ENCODE measurements around the gene AADACL4. TPM values are rescaled to one million over a fixed set of nuclear protein-coding genes. Genes with fewer than 3 reads are reported as not detected.

AADACL4 gene
- total and polyA plus RNA-seq, 2 donors (not counting 1 experiment from before 2014, with no cell fraction given): not detected

DNA sequence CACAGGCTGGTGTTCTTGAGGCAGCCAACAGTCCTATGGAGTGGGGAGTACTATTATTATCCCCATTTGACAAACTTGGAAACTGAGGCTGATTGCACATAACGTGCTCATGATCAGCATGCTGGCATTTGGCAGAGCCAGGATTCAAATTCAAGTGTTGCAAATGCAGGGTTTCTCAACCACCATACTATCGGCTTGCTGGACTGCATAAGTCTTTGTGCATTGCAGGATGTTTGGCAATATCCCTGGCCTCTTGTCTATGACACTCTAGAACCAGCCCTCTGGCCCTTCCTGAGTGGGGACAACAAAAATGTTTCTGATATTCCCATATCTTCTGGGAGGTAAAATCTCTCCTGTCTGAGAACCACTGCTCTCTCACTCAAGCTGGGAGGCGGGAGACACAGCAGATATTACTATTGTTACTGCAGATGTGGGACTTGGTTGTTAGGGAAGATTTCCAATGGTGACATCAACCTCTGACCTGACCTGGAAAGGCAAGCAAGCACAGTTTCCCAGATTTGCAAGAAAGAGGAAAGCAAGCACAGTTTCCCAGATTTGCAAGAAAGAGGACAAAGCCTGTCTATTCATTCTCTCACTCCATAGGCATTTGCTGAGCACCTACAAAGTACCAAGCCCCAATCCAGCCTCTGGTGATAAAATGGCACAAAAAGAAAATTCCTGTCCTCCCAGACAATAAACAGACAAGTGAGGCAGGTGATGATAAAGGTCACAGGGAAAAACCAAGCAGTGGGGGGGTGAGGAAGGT, 71.0 kb downstream of the AADACL4 start:
- H3K9ac ChIP-seq (ENCODE audit: low read length): no peak overlapping the region
- TF ChIP-seq EZH2 (IDR thresholded peaks at IDR 0.05; ENCODE audit: borderline replicate concordance, insufficient read depth, low read depth, low read length, poor library complexity, severe bottlenecking) (no peak), CTCF (IDR thresholded peaks at IDR 0.05) (no peak)
- no peak for DNase-seq
- Mint-ChIP-seq H3K4me3 (no peak overlapping the region), H3K9me3 (ENCODE audit: insufficient read depth) (no peaks in the 10 kb centered on the region), H3K4me1 (no peaks in the 10 kb centered on the region), H3K27me3 (peaks cover 42% of the 10 kb centered on the region), H3K27ac (no peak overlapping the region)
- H2AFZ ChIP-seq (ENCODE audit: insufficient read depth, low read depth, low read length, poor library complexity, severe bottlenecking): no peak overlapping the region
- H3K79me2 ChIP-seq (ENCODE audit: control insufficient read depth, insufficient read depth, low read length): no peaks in the 10 kb centered on the region
- no peaks in the 10 kb centered on the region for H3K36me3 ChIP-seq (replicated peaks in 1 of 2; ENCODE audit: control extremely low read depth in 1 of 2, control insufficient read depth in 1 of 2, extremely low read depth in 1 of 2, insufficient read depth in 2 of 2, low read length in 1 of 2)
- ChIA-PET POLR2A (no interaction called here), CTCF (no interaction called here)
- no peaks in the 10 kb centered on the region for H3K27me3 ChIP-seq (replicated peaks in 1 of 4; ENCODE audit: control extremely low read depth in 1 of 4, control insufficient read depth in 3 of 4, insufficient read depth in 4 of 4, low read length in 3 of 4)
- H3K4me1 ChIP-seq (ENCODE audit: control insufficient read depth in 2 of 2, insufficient read depth in 2 of 2, low read length in 2 of 2): no peaks in the 10 kb centered on the region
- no peaks in the 10 kb centered on the region for H3K9me3 ChIP-seq (ENCODE audit: control extremely low read depth in 1 of 3, control insufficient read depth in 2 of 3, insufficient read depth in 1 of 3, low read length in 2 of 3)
- intact Hi-C loops (cut with micrococcal nuclease): no loop called here
- no peak overlapping the region for H3K27ac ChIP-seq (ENCODE audit: low read length in 2 of 2)
- no peak overlapping the region for H3K4me2 ChIP-seq (replicated peaks; ENCODE audit: low read depth, low read length, poor library complexity, severe bottlenecking)
- no peaks in the 10 kb centered on the region for H4K20me1 ChIP-seq (ENCODE audit: control insufficient read depth, insufficient read depth, low read length, poor library complexity, severe bottlenecking)
- ATAC-seq (ENCODE audit: low read depth): no peak
- 86% methylated on average over 3 of the region's 3 CpGs for WGBS (ENCODE audit: insufficient coverage)
- no peak overlapping the region for H3K4me3 ChIP-seq (ENCODE audit: control extremely low read depth in 1 of 5, extremely low read depth in 1 of 5, insufficient read depth in 1 of 5, low read depth in 2 of 5, low read length in 4 of 5)

DNA sequence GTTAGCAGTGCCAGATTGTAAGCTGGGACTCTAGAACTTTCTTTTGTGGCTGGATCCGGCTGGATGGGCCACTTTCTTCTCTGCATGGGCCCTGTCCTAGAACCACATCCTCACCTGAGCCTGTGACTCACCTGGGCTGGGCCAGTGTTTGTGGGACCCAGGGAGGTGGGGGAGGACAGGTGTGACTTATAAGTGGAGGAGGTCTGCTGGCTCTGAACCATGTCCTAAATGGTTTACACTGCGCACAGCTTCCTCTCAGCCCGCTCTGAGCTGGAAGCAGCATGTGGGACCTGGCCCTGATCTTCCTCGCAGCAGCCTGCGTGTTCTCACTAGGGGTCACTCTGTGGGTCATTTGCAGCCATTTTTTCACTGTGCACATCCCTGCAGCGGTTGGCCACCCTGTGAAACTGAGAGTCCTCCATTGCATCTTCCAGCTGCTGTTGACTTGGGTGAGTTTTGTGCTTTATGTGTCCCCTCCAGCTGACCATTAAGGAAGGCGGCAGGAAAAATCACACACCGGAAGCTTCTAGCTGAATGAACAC, 72.1 kb downstream of the AADACL4 start, which contains the start of gene AADACL3:
Gene AADACL3, plus strand, starts transcription at position 215 of the 542 bp plus-strand sequence. Its CDS starts 67 bp downstream, at position 282.
- H3K36me3 ChIP-seq (replicated peaks in 1 of 2; ENCODE audit: control extremely low read depth in 1 of 2, control insufficient read depth in 1 of 2, extremely low read depth in 1 of 2, insufficient read depth in 2 of 2, low read length in 1 of 2): no peaks in the 10 kb centered on the region
- H3K4me2 ChIP-seq (replicated peaks; ENCODE audit: low read depth, low read length, poor library complexity, severe bottlenecking): no peak within 1 kb of the TSS
- no peak within 1 kb of the TSS for H3K9ac ChIP-seq (ENCODE audit: low read length)
- no peak within 1 kb of the TSS for H3K27ac ChIP-seq (ENCODE audit: low read length in 2 of 2)
- no peaks in the 10 kb centered on the region for H4K20me1 ChIP-seq (ENCODE audit: control insufficient read depth, insufficient read depth, low read length, poor library complexity, severe bottlenecking)
- ATAC-seq (ENCODE audit: low read depth) (no peak), DNase-seq (no peak)
- H3K4me3 ChIP-seq (ENCODE audit: control extremely low read depth in 1 of 5, extremely low read depth in 1 of 5, insufficient read depth in 1 of 5, low read depth in 2 of 5, low read length in 4 of 5): no peak within 1 kb of the TSS
- no peaks in the 10 kb centered on the region for H3K4me1 ChIP-seq (ENCODE audit: control insufficient read depth in 2 of 2, insufficient read depth in 2 of 2, low read length in 2 of 2)
- TF ChIP-seq EZH2 (IDR thresholded peaks at IDR 0.05; ENCODE audit: borderline replicate concordance, insufficient read depth, low read depth, low read length, poor library complexity, severe bottlenecking): no peak
- no peak for TF ChIP-seq CTCF (IDR thresholded peaks at IDR 0.05)
- H3K4me1 Mint-ChIP-seq: no peaks in the 10 kb centered on the region
- CTCF ChIA-PET: no interaction called here
- no peaks in the 10 kb centered on the region for H3K79me2 ChIP-seq (ENCODE audit: control insufficient read depth, insufficient read depth, low read length)
- H3K9me3 ChIP-seq (ENCODE audit: control extremely low read depth in 1 of 3, control insufficient read depth in 2 of 3, insufficient read depth in 1 of 3, low read length in 2 of 3): no peaks in the 10 kb centered on the region
- H3K9me3 Mint-ChIP-seq (ENCODE audit: insufficient read depth): no peaks in the 10 kb centered on the region
- no peaks in the 10 kb centered on the region for H3K27me3 ChIP-seq (replicated peaks in 1 of 4; ENCODE audit: control extremely low read depth in 1 of 4, control insufficient read depth in 3 of 4, insufficient read depth in 4 of 4, low read length in 3 of 4)
- no peak within 1 kb of the TSS for H2AFZ ChIP-seq (ENCODE audit: insufficient read depth, low read depth, low read length, poor library complexity, severe bottlenecking)
- H3K27me3 Mint-ChIP-seq: peaks cover 33% of the 10 kb centered on the region
- WGBS (ENCODE audit: insufficient coverage): 84% methylated on average over 7 of the region's 8 CpGs
- H3K27ac Mint-ChIP-seq: no peak within 1 kb of the TSS
- POLR2A ChIA-PET: no interaction called here
- intact Hi-C loops (cut with micrococcal nuclease): no loop called here
- H3K4me3 Mint-ChIP-seq: no peak within 1 kb of the TSS

Measured in B cell (primary cell).